Activated CD8-positive, alpha-beta memory T cell treated with anti-CD3 and anti-CD28 coated beads, Interleukin-2, amount 50 U/mL, for 24 hours (primary cell): ENCODE data around the gene TMEM250.

Experiments used
- DNase-seq: peaks from one replicate; pipeline ENCODE4 v3.0.0-alpha.2; 2020; ENCODE audit errors: extremely low read depth

TMEM250 gene

DNA sequence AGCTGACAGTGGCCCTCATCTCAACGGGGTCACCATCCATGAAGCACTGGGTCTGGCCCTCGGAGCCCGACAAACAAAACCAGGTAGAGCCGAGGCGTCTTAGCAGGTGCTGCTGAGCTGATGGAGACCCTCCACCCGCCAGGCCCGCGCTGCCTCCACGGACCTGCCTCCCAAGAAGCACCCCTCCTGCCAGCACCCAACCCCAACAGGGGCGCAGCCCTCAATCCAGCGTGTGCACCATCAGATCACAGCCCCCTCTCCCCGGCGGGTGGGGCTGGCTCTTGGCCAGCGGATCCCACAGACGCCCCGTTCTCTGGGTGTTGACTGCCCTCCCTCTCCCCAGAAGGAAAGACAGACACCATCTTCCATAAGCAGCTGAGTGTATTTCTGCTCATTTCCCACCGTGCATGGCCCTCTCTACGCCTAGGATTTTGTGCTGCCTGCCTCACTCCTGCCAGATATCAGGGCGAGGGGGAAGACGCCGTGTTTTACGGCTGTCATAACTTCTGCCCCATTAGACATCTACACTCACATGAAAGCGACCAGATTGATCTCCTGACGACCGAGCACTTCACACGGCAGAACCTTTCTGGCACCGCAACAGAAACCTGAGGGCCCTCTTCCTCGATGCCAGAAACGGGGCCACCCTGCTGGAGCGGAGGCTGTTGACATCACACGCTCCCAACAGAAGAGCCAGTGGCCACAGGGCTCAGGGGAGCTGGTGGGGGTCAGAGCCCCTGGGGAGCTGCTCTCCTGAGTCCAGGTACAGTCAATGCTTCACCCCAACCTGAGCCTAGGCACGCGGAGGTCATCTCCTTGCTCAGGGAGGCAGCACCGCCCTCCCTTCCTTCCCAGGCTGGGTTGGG, 35.9 kb downstream of the TMEM250 start:
- DNase-seq = no peak

DNA sequence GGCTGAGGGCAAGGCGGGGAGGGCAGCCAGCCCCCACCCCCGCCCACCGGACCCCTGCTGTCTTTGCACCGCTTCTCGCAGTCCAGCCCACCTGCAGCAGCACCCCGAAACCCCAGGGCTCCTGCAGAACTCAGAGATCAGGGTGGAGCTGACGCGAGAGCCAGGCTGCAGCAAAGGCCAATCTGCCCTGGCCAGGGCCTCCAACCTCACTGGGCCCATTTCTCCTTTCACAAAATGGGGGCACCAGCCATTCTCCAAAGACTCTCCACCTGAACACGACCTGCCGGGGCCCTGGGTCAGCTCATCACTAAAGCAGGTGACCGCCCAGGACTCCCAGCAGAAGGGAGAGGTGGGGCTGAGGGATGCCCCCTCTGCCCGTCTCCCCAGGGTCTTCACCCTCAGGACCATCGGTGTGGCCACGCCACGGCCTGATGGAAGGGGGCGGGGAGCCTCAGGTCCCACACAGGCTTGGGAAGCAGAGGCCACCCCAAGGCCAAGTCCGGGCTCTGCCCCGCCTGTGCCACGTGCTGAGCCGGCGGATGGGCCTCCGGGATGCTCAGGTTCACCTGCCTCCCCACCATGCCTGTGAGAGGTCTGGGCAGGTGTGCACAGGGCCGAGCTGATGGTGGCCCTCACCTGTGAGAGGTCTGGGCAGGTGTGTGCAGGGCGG, 36.7 kb downstream of the TMEM250 start:
- no peak for DNase-seq

DNA sequence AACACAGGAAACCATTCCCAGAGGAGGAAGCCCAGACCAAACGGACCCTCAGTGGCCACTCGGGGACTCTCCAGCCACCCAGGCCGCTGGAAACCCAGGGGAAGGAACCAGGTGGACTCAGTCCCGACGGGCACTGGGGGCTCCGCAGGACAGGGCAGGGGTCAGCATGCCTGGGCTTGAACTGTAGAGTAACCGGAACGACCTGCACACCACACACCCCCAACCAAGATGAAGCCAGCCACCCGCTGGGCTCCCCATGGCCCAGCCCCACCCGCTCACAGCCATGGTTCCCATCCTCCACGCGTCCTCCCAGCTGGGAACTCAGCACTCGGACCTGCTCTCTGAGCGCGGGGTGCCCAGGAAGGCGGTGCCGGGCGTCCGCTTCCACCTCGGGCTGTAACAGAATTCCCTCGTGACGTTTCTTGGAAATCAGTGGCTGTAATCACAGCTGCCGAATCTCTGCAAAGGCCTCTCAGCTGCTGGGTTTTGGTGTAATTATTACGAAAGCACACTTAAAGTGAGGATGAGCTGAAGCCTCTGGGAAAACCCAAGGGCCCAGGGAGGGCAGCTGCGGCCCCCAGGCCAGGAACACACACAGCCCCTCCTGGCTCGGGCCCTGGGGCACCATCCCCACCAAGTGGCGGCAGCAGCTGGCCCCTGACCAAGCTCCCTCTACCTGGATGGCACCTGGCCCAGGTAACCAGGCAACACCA, 37.4 kb downstream of the TMEM250 start:
- no peak for DNase-seq

DNA sequence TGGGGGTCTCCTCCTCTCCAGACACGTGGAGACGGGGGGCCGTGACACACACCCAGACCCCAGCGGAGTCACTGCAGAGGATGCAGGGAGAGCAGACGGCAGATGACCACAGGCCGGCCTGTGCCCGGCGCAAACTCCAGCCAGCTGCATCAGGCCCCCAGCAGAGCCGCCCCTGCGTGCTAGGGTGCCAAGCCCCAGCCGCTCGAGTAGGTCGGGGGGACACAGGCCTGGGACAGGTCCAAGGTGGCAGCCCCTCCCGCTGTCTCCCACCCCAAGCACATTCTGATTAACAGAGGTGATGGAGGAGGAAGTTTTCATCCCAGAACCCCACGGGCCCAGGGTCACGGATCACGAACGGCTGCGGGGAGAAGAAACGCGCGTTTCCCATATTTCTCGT, 38.0 kb downstream of the TMEM250 start:
- no peak for DNase-seq

DNA sequence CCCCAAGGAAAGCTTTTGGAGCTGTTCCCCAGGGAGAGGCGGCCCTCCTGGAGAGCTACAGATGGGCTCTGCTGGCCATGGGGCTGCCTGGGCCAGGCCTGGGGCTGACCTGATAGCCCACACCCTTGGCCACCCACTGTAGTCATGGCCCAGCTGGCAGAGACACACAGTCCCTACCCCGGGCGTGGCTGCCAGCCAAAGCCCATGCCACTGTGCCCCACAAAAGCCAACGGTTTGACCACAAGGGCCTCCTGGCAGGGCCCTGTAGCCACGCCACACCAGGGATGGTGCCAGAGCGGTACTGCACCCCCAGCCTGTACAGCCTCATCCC, 38.8 kb downstream of the TMEM250 start:
- no peak for DNase-seq

DNA sequence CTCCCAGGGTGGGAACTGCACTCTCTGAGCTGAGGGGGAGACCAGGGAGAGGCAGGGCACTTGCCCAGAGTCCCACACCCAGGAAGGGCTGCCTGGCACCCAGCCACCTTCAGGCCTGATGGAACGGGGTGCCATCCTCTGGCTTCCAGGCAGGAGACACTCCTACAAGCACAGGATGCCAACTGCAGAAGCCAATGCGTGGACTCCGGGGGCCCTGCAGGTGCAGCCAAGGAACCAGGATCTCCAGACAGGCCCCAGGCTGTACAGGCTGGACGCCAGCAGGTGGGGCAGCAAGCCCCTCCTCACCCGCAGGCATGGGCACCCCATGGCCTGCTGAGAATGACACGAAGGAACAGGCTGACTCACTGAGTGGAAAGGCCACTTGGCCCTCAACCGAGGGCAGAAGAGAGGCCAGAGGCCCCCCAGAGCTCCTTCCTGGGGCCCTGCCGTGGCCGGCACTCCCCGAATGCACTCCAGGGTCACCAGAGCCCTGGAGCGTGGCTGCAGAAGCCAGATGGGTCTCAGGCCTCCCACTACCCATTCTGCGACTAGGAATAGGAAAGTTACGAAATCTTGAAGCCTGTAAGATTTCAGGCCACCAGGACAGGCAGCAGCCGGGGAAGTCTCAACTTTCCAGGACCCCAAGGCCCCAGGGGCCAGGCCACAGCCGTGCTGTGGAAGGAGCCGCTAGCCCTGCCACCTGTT, 39.3 kb downstream of the TMEM250 start:
- DNase-seq = no peak

DNA sequence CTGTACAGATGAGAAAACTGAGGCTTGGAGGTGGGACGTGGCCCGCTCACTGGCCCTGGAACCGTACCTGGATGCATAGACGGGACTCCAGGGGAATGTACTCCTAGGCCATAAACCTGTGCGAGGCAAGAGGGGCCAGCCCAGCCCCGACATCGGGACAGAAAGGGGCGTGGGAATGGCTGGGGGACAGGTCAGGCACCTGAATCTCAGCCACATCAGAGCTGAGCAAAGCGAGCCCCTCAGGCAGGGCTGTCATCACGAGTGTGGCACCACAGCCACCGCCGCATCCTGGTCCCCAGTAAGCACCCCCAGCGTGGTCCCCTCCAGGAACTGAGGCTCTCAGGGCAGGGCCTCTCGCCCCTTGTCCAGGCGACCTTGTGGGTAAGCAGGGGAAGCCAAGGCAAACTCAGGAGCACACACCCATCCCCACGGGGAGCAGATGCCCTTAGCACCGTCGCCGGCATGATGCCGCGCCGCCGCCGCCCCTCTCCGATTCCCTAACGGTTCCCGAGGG, 40.1 kb downstream of the TMEM250 start:
- no peak for DNase-seq

DNA sequence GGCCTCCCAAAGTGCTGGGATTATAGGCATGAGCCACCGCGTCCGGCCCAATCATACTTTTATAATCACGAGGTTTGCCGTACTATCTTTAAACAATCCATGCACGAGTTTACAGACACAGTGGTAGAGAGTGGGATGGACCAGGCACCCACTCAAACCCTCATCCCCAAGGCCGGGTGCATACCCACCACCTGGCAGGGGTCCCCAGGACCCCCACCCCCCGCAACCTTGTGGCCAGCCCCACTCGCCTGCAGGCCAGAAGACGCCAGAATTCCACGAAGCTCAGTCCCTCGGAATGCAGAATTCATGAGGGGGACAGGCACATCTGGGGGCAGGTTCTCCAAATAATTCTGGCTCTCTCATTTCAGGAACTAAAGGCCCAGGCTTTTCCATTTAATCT, 40.7 kb downstream of the TMEM250 start:
- no peak for DNase-seq

DNA sequence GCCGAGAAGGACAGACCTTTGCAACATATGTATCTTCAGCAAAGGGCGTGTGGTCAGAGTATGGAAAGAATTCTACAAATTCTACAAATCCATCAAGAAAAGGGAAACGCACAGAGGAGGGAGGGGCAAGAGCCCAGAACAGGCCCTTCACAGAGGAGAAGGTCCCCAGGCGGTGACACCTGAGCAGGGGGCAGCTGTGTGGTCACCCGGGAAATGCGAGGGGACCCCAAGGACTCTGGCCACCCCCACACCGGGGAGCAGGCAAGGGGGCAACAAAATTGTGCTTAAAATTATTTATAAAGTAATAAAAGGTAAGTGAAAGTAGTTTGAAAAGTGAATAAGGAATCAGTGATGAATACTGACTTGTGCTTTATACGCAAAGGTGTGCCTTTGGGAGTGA, 41.2 kb downstream of the TMEM250 start:
- DNase-seq = no peak

DNA sequence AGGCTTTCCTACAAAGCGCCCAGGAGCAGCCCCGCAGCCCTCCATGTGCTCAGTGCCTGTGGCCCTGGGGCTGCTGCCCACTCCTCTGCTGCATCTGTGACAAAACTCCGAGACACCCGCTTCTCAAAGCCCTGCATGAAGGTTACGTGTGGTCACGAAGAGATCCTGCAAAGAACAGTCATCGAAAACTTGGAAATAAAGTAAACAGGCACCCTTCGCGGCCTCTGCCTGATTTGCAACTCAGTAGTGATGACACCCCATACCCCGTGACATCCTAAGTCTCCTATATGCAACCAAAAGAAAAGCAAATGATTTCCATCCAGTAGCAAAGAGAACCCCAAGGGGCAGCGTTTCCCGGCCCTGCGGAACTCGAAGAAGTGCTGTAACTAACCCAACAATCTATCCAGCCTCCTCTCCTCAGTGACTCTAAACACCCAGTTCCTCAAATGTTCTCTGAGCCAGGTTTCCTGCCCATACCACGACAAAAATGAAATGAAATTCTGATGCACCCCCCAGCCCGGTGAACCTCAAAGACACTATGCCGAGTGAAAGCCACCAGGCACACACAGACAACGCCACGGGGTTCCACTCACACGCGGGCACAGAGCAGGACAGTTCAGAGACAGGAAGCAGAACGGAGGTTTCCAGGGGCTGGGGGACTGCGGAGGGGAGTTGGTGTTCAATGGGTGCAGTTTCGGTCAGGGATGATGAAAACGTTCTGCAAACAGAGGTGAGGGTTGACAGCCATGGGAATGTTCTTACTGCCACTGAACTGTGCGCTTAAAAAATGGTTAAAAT, 42.6 kb downstream of the TMEM250 start:
- DNase-seq = no peak

DNA sequence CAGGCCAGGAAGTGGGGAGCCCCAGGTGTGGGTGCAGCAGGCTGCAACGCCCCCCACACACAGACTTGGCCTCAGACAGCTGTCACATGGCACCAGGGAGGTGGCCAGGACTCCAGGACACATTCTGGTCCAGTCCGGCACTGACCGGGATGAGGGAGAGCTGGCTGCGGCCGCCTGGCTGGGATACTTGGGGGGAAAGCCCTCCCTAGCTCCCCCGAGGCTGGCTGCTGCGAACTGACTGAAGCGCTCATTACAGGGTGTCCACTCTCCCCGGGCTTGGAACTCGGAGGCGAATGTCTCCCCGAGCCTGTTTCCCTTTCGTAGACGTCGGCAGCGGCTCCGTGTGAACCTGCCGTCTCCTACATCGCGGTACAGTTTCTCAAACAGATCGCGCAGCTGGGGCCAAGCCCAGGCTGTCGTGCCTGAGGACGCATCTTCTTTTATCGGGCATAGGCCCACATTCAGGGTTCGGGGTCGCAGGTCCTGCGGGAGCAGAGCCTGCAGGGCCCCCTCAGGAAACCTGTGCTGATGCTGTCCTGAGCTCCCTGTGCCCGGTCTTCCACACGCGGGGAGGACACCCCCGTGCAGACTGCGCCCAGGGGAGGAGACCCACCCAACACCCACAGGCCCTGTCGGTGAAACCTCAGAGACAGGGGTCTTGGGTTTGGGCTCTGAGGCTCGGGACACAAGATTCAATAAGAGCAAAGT, 43.4 kb downstream of the TMEM250 start:
- DNase-seq = no peak

DNA sequence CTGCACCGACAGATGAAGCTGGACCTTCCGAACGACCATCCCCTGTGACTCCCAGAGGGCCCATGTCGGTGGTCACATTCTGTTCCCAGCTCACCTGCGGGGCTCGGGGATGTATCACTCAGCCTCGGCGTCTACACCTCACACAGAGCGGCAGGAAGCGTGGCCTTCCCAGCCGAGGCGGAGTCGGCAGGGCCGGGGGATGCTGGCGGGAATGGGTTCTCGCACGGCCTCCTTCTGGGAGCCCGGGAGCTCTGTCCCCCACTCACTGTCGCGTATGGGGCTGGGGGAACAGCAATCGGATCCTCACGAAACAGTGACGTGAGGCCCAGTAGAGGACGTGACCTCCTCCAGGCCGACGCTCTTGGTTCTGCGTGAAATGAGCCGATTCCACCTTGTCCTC, 44.0 kb downstream of the TMEM250 start:
- no peak for DNase-seq
